HEK293 (cell line): ENCODE measurements around the gene TACC2.
"Not testable (repeated sequence)": the region's sequence is repeated elsewhere in the genome, so short reads cannot be mapped to it uniquely, and the experiment has no call there.

Experiments
- CTCF ChIA-PET: fragments of 350-600 bp; formaldehyde crosslinking; extraction: SDS; loops from one replicate; lab custom pipeline; 2021; ENCODE audit warnings: antibody characterized with exemption; lab: Yijun Ruan, JAX
- POLR2A ChIA-PET: fragments of 300-600 bp; formaldehyde crosslinking; extraction: SDS; loops from one replicate; lab custom pipeline; 2020; ENCODE audit warnings: antibody characterized with exemption, inconsistent platforms; lab: Yijun Ruan, JAX
- H3K27ac ChIP-seq: fragments of 200-500 bp; sonication (Bioruptor generic); 2 replicates; pipeline ENCODE4 v1.5.1; 2014; ENCODE audit warnings: low read depth, low read length, control low read depth, inconsistent platforms; ENCODE audit errors: extremely low read depth
- H3K36me3 ChIP-seq, 2 experiments: fragments of 200-500 bp in 1 of 2; sonication (Bioruptor generic) in 1 of 2; 1 replicate in 1 of 2; 2 replicates in 1 of 2; pipeline ENCODE4 v1.5.1; 2014 to 2017; ENCODE audit warnings: inconsistent platforms in 2 of 2, low read length in 2 of 2; ENCODE audit not compliant: control insufficient read depth in 2 of 2, insufficient read depth in 1 of 2
- H3K4me1 ChIP-seq: fragments of 200-500 bp; sonication (Bioruptor generic); 2 replicates; pipeline ENCODE4 v1.5.1; 2014; ENCODE audit warnings: mild to moderate bottlenecking, low read length, inconsistent platforms; ENCODE audit not compliant: control insufficient read depth, insufficient read depth
- H3K4me3 ChIP-seq: 2 replicates; pipeline ENCODE4 v1.5.1; 2011; ENCODE audit warnings: low read depth, mild to moderate bottlenecking, control low read depth, low read length, moderate library complexity
- H3K9me3 ChIP-seq: fragments of 200-500 bp; sonication (Bioruptor generic); 2 replicates; pipeline ENCODE4 v1.5.1; 2014; ENCODE audit warnings: low read depth, low read length, inconsistent platforms; ENCODE audit not compliant: control insufficient read depth, insufficient read depth
- HOXA7 ChIP-seq: sonication (generic); formaldehyde crosslinking; IDR thresholded peaks from 2 replicates; pipeline ENCODE4 v1.8.1; 2022; ENCODE audit warnings: missing genetic modification reagents, borderline replicate concordance
- IKZF3 ChIP-seq: fragments of 450-650 bp; IDR thresholded peaks from 2 replicates; pipeline ENCODE4 v1.5.0; 2018; ENCODE audit warnings: missing biosample characterization, mild to moderate bottlenecking, missing genetic modification characterization, moderate library complexity
- PRDM6 ChIP-seq: fragments of 450-650 bp; formaldehyde crosslinking; IDR thresholded peaks from 2 replicates; pipeline ENCODE4 v1.5.1; 2017; ENCODE audit warnings: missing biosample characterization, missing genetic modification characterization
- SCRT1 ChIP-seq: fragments of 450-650 bp; formaldehyde crosslinking; IDR thresholded peaks from 2 replicates; pipeline ENCODE4 v1.5.1; 2016; ENCODE audit warnings: missing biosample characterization, missing genetic modification characterization, borderline replicate concordance
- SCRT2 ChIP-seq: fragments of 450-650 bp; formaldehyde crosslinking; IDR thresholded peaks from 2 replicates; pipeline ENCODE4 v1.5.1; 2016; ENCODE audit warnings: missing biosample characterization, missing genetic modification characterization
- TRIM28 ChIP-seq: IDR thresholded peaks from 2 replicates; pipeline ENCODE4 v1.6.1; 2011; ENCODE audit warnings: low read length, control low read depth, borderline replicate concordance
- ZBTB26 ChIP-seq: fragments of 450-650 bp; formaldehyde crosslinking; optimal IDR thresholded peaks from 2 replicates; pipeline ENCODE3; 2016; ENCODE audit warnings: missing biosample characterization, mild to moderate bottlenecking, missing genetic modification characterization
- ZFP37 ChIP-seq: fragments of 450-650 bp; formaldehyde crosslinking; IDR thresholded peaks from 2 replicates; pipeline ENCODE4 v1.5.1; 2016; ENCODE audit warnings: missing biosample characterization, missing genetic modification characterization
- ZNF184 ChIP-seq: fragments of 450-650 bp; IDR thresholded peaks from 2 replicates; pipeline ENCODE4 v1.5.1; 2018; ENCODE audit warnings: missing biosample characterization, mild to moderate bottlenecking, missing genetic modification characterization
- ZNF211 ChIP-seq: fragments of 450-650 bp; formaldehyde crosslinking; IDR thresholded peaks from 2 replicates; pipeline ENCODE4 v1.5.1; 2016; ENCODE audit warnings: low read depth, missing biosample characterization, missing genetic modification characterization
- ZNF266 ChIP-seq: fragments of 450-650 bp; formaldehyde crosslinking; IDR thresholded peaks from 2 replicates; pipeline ENCODE4 v1.5.1; 2016; ENCODE audit warnings: missing biosample characterization, missing genetic modification characterization, low read depth
- ZNF624 ChIP-seq: fragments of 450-650 bp; formaldehyde crosslinking; IDR thresholded peaks from 2 replicates; pipeline ENCODE4 v1.5.1; 2017; ENCODE audit warnings: missing biosample characterization, missing genetic modification characterization
- ZNF660 ChIP-seq: fragments of 450-650 bp; IDR thresholded peaks from 2 replicates; pipeline ENCODE4 v1.5.1; 2018; ENCODE audit warnings: missing biosample characterization, mild to moderate bottlenecking, missing genetic modification characterization
- ZNF677 ChIP-seq: fragments of 450-650 bp; IDR thresholded peaks from 2 replicates; pipeline ENCODE4 v1.5.0; 2018; ENCODE audit warnings: missing biosample characterization, mild to moderate bottlenecking, missing genetic modification characterization, moderate library complexity
- ZNF76 ChIP-seq: fragments of 450-650 bp; formaldehyde crosslinking; IDR thresholded peaks from 2 replicates; pipeline ENCODE4; 2016; ENCODE audit warnings: low read depth, missing biosample characterization, missing genetic modification characterization, borderline replicate concordance
- ZNF785 ChIP-seq: fragments of 450-650 bp; formaldehyde crosslinking; IDR thresholded peaks from 2 replicates; pipeline ENCODE4 v1.5.1; 2016; ENCODE audit warnings: missing biosample characterization, missing genetic modification characterization
- ZNF843 ChIP-seq: fragments of 450-650 bp; formaldehyde crosslinking; IDR thresholded peaks from 2 replicates; pipeline ENCODE4 v1.5.1; 2016; ENCODE audit warnings: missing biosample characterization, missing genetic modification characterization
- ZSCAN30 ChIP-seq: fragments of 450-650 bp; IDR thresholded peaks from 2 replicates; pipeline ENCODE4 v1.5.1; 2018; ENCODE audit warnings: missing biosample characterization, mild to moderate bottlenecking, missing genetic modification characterization, moderate library complexity
- TF ChIP-seq, protein P1 (sequence below): fragments of 450-650 bp; formaldehyde crosslinking; IDR thresholded peaks from 2 replicates; pipeline ENCODE4 v1.5.0; 2017; ENCODE audit warnings: missing biosample characterization, missing genetic modification characterization, borderline replicate concordance
- TF ChIP-seq, protein P2 (sequence below): fragments of 450-650 bp; formaldehyde crosslinking; IDR thresholded peaks from 2 replicates; pipeline ENCODE4 v1.5.1; 2016; ENCODE audit warnings: missing biosample characterization, missing genetic modification characterization

The TACC2 gene

GRCh38 chr10:122108786-122109185, 119.8 kb downstream of the TACC2 start:
- peak; percentile 33; the same call in 1 of the 2 replicates for TF ChIP-seq SCRT1 (tag by site-specific recombination)
- peak; percentile 51; the same call in 1 of the 2 replicates for TF ChIP-seq SCRT2
- H3K9me3 ChIP-seq, POLR2A ChIA-PET, H3K36me3 ChIP-seq, H3K4me3 ChIP-seq, H3K4me1 ChIP-seq, H3K27ac ChIP-seq: not testable (repeated sequence)
- CTCF ChIA-PET, result interaction anchor here (0.6 kb wide), 1 partner anchor 15 kb away, joined by 3 read pairs; no protein-coding TSS in a partner anchor

GRCh38 chr10:122112021-122112616, 123.2 kb downstream of the TACC2 start:
- no peaks in the 10 kb centered on the region for H3K9me3 ChIP-seq
- peak overlapping the region; percentile 66 for H3K4me3 ChIP-seq
- H3K4me1 ChIP-seq, result no peaks in the 10 kb centered on the region; the same call in 1 of the 2 replicates
- peak overlapping the region; percentile 66; the same call in 1 of the 2 replicates for H3K27ac ChIP-seq
- POLR2A ChIA-PET, result interaction anchor here (1.4 to 1.8 kb wide), 2 partner anchors 10 to 14 kb away, joined by 3 to 8 read pairs; no protein-coding TSS in a partner anchor
- no peaks in the 10 kb centered on the region for H3K36me3 ChIP-seq
- TF ChIP-seq ZFP37 (no peak), IKZF3 (no peak), ZNF211 (tag by site-specific recombination) (no peak)
- CTCF ChIA-PET, result interaction anchor here (0.7 to 1.9 kb wide), 10 partner anchors 9 to 225 kb away, joined by 3 to 19 read pairs (median 3); no protein-coding TSS in a partner anchor

GRCh38 chr10:122112625-122113160, 123.7 kb downstream of the TACC2 start:
- ChIA-PET CTCF (interaction anchor here (0.7 to 1.9 kb wide), 19 partner anchors 9 to 226 kb away, joined by 3 to 19 read pairs (median 3); no protein-coding TSS in a partner anchor), POLR2A (interaction anchor here (0.6 to 1.8 kb wide), 7 partner anchors 9 to 151 kb away, joined by 3 to 8 read pairs (median 4); no protein-coding TSS in a partner anchor)
- Histone ChIP-seq H3K36me3 (no peaks in the 10 kb centered on the region), H3K4me1 (no peaks in the 10 kb centered on the region; the same call in 1 of the 2 replicates), H3K27ac (peak overlapping the region; percentile 66; the same call in 1 of the 2 replicates), H3K4me3 (peak overlapping the region; percentile 66), H3K9me3 (no peaks in the 10 kb centered on the region)
- no peak for TF ChIP-seq ZNF843 (tag by site-specific recombination)
- TF ChIP-seq SCRT2, result peak; percentile 88
- TF ChIP-seq, protein P1, sequence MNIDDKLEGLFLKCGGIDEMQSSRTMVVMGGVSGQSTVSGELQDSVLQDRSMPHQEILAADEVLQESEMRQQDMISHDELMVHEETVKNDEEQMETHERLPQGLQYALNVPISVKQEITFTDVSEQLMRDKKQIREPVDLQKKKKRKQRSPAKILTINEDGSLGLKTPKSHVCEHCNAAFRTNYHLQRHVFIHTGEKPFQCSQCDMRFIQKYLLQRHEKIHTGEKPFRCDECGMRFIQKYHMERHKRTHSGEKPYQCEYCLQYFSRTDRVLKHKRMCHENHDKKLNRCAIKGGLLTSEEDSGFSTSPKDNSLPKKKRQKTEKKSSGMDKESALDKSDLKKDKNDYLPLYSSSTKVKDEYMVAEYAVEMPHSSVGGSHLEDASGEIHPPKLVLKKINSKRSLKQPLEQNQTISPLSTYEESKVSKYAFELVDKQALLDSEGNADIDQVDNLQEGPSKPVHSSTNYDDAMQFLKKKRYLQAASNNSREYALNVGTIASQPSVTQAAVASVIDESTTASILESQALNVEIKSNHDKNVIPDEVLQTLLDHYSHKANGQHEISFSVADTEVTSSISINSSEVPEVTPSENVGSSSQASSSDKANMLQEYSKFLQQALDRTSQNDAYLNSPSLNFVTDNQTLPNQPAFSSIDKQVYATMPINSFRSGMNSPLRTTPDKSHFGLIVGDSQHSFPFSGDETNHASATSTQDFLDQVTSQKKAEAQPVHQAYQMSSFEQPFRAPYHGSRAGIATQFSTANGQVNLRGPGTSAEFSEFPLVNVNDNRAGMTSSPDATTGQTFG, result no peak
- TF ChIP-seq ZNF76 (tag by site-specific recombination), result no peak
- TF ChIP-seq HOXA7 (CRISPR knock-in tag), result no peak
- TF ChIP-seq ZNF184 (tag by site-specific recombination), result 0 out of 2 replicates have a peak, but pooled peaks have one; percentile 5
- peak; percentile 82 for TF ChIP-seq ZNF677 (tag by site-specific recombination)
- 0 out of 2 replicates have a peak, but pooled peaks have one; percentile 26 for TF ChIP-seq IKZF3
- TF ChIP-seq ZBTB26 (tag by site-specific recombination), result no peak
- no peak for TF ChIP-seq TRIM28
- TF ChIP-seq PRDM6 (tag by site-specific recombination), result no peak
- peak; percentile 16; the same call in 1 of the 2 replicates for TF ChIP-seq ZSCAN30 (tag by site-specific recombination)
- TF ChIP-seq ZNF785 (tag by site-specific recombination), result no peak
- peak; percentile 75; the same call in 1 of the 2 replicates for TF ChIP-seq ZNF660 (tag by site-specific recombination)
- no peak for TF ChIP-seq ZNF266
- TF ChIP-seq ZNF624 (tag by site-specific recombination), result no peak
- TF ChIP-seq, protein P2, sequence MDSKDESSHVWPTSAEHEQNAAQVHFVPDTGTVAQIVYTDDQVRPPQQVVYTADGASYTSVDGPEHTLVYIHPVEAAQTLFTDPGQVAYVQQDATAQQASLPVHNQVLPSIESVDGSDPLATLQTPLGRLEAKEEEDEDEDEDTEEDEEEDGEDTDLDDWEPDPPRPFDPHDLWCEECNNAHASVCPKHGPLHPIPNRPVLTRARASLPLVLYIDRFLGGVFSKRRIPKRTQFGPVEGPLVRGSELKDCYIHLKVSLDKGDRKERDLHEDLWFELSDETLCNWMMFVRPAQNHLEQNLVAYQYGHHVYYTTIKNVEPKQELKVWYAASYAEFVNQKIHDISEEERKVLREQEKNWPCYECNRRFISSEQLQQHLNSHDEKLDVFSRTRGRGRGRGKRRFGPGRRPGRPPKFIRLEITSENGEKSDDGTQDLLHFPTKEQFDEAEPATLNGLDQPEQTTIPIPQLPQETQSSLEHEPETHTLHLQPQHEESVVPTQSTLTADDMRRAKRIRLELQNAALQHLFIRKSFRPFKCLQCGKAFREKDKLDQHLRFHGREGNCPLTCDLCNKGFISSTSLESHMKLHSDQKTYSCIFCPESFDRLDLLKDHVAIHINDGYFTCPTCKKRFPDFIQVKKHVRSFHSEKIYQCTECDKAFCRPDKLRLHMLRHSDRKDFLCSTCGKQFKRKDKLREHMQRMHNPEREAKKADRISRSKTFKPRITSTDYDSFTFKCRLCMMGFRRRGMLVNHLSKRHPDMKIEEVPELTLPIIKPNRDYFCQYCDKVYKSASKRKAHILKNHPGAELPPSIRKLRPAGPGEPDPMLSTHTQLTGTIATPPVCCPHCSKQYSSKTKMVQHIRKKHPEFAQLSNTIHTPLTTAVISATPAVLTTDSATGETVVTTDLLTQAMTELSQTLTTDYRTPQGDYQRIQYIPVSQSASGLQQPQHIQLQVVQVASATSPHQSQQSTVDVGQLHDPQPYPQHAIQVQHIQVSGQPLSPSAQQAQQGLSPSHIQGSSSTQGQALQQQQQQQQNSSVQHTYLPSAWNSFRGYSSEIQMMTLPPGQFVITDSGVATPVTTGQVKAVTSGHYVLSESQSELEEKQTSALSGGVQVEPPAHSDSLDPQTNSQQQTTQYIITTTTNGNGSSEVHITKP (tag by site-specific recombination), result peak; percentile 47; the same call in 1 of the 2 replicates
